MM.1S (cell line): Measurements from ENCODE around the gene PWP2.

Experiments used
- DNase-seq: peaks from one replicate; pipeline ENCODE4 v3.0.0-alpha.2; 2015
- H2AFZ ChIP-seq: fragments of 300-600 bp; sonication (generic); 2 replicates; pipeline ENCODE4 v1.6.0; 2016; ENCODE audit warnings: antibody characterized with exemption, low read length
- H3F3A ChIP-seq: fragments of 300-600 bp; sonication (generic); 2 replicates; pipeline ENCODE4 v1.6.1; 2016; ENCODE audit warnings: mild to moderate bottlenecking, antibody characterized with exemption, low read length, moderate library complexity, mixed read lengths; ENCODE audit not compliant: insufficient read depth
- H3K27ac ChIP-seq: fragments of 300-600 bp; sonication (generic); 2 replicates; pipeline ENCODE4 v1.5.1; 2016; ENCODE audit warnings: mild to moderate bottlenecking, low read length
- H3K27me3 ChIP-seq: fragments of 300-600 bp; sonication (generic); replicated peaks from 2 replicates; pipeline ENCODE4 v1.6.0; 2016; ENCODE audit warnings: low read length; ENCODE audit not compliant: insufficient read depth
- H3K36me3 ChIP-seq: fragments of 300-600 bp; sonication (generic); replicated peaks from 2 replicates; pipeline ENCODE4 v1.6.1; 2016; ENCODE audit warnings: mild to moderate bottlenecking, low read length, mixed read lengths; ENCODE audit not compliant: insufficient read depth
- H3K4me1 ChIP-seq: fragments of 300-600 bp; sonication (generic); 2 replicates; pipeline ENCODE4 v1.6.1; 2016; ENCODE audit warnings: low read length, mixed read lengths
- H3K4me2 ChIP-seq: fragments of 300-600 bp; sonication (generic); 2 replicates; pipeline ENCODE4 v1.6.0; 2016; ENCODE audit warnings: low read depth, low read length
- H3K4me3 ChIP-seq: fragments of 300-600 bp; sonication (generic); 2 replicates; pipeline ENCODE4 v1.5.1; 2016; ENCODE audit warnings: low read length, mixed read lengths
- H3K79me2 ChIP-seq: fragments of 300-600 bp; sonication (generic); 2 replicates; pipeline ENCODE4 v1.6.1; 2016; ENCODE audit warnings: mixed run types, low read length, mixed read lengths
- H3K9ac ChIP-seq: fragments of 300-600 bp; sonication (generic); 2 replicates; pipeline ENCODE4 v1.6.1; 2016; ENCODE audit warnings: low read length, mixed read lengths
- H3K9me2 ChIP-seq: fragments of 300-600 bp; sonication (generic); replicated peaks from 2 replicates; pipeline ENCODE4 v1.6.1; 2016; ENCODE audit warnings: mild to moderate bottlenecking, low read length, mixed read lengths; ENCODE audit not compliant: insufficient read depth
- H3K9me3 ChIP-seq: fragments of 300-600 bp; sonication (generic); replicated peaks from 2 replicates; pipeline ENCODE4 v1.6.1; 2016; ENCODE audit warnings: mild to moderate bottlenecking, low read length, mixed read lengths; ENCODE audit not compliant: insufficient read depth
- H4K20me1 ChIP-seq: fragments of 300-600 bp; sonication (generic); 2 replicates; pipeline ENCODE4 v1.6.1; 2016; ENCODE audit warnings: mild to moderate bottlenecking, low read length, moderate library complexity, mixed read lengths; ENCODE audit not compliant: insufficient read depth
- CTCF ChIP-seq: fragments of 300-600 bp; sonication (generic); IDR thresholded peaks from 2 replicates; pipeline ENCODE4 v1.5.1; 2016; ENCODE audit warnings: antibody characterized with exemption, low read length, mixed read lengths
- EZH2 ChIP-seq: fragments of 300-600 bp; sonication (generic); optimal IDR thresholded peaks from 2 replicates; pipeline ENCODE3; 2017; ENCODE audit warnings: low read depth, mild to moderate bottlenecking, antibody characterized with exemption, low read length, mixed read lengths
- EZH2phosphoT487 ChIP-seq: fragments of 300-600 bp; sonication (generic); IDR thresholded peaks from 2 replicates; pipeline ENCODE4 v1.6.1; 2018; ENCODE audit warnings: antibody characterized with exemption, low read length

The PWP2 gene

GRCh38 chr21:44072111-44072510 is 35.1 kb upstream of the PWP2 start:
- H4K20me1 ChIP-seq: no peaks in the 10 kb centered on the region
- no peak overlapping the region for H3K4me2 ChIP-seq
- H3K9me3 ChIP-seq: no peaks in the 10 kb centered on the region
- H2AFZ ChIP-seq: no peak overlapping the region
- TF ChIP-seq CTCF (no peak), EZH2phosphoT487 (no peak), EZH2 (no peak)
- H3K9me2 ChIP-seq: no peaks in the 10 kb centered on the region
- no peak overlapping the region for H3K9ac ChIP-seq
- peaks cover 45% of the 10 kb centered on the region for H3K79me2 ChIP-seq
- H3K36me3 ChIP-seq: peaks cover 6% of the 10 kb centered on the region; the same call in 1 of the 2 replicates
- H3K27me3 ChIP-seq: no peaks in the 10 kb centered on the region
- no peak overlapping the region for H3K4me3 ChIP-seq
- no peaks in the 10 kb centered on the region for H3K4me1 ChIP-seq
- DNase-seq: no peak
- no peak overlapping the region for H3K27ac ChIP-seq
- H3F3A ChIP-seq: no peaks in the 10 kb centered on the region

- Histone ChIP-seq H3K9me2 (no peaks in the 10 kb centered on the region), H3K4me3 (no peak overlapping the region), H2AFZ (no peak overlapping the region), H3K36me3 (peaks cover 6% of the 10 kb centered on the region; the same call in 1 of the 2 replicates), H3K9ac (no peak overlapping the region), H3K9me3 (no peaks in the 10 kb centered on the region), H3F3A (no peaks in the 10 kb centered on the region), H3K79me2 (peaks cover 29% of the 10 kb centered on the region), H3K27ac (no peak overlapping the region), H3K4me1 (no peaks in the 10 kb centered on the region), H3K27me3 (no peaks in the 10 kb centered on the region), H4K20me1 (no peaks in the 10 kb centered on the region), H3K4me2 (no peak overlapping the region)
- TF ChIP-seq EZH2: no peak
- TF ChIP-seq EZH2phosphoT487: no peak
- no peak for TF ChIP-seq CTCF
- no peak for DNase-seq
Observed at GRCh38 chr21:44074315-44074958, 32.8 kb upstream of the PWP2 start.

DNA sequence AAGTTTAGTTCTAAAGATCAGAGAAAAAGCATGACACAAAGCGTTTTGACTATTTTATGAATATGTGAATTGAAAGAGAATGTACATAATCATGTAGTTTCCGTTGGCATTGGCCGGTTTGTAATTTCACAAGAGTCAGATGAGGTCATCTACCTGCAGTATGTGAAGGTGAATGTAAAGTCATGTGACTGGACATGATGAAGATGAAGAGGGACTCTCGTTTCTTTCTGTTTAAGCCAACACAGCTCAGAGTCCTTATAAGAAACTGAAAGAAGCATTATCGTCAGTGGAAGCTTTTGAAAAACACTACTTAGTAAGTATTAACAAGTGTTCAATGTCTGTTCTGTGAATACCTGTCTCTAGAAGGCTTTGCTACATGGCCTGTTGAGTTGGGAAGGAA is 30.9 kb upstream of the PWP2 start:
- no peaks in the 10 kb centered on the region for H3F3A ChIP-seq
- H3K4me3 ChIP-seq: no peak overlapping the region
- H3K79me2 ChIP-seq: 0 out of 2 replicates have a peak, but pooled peaks cover 11% of the 10 kb centered on the region
- no peak for DNase-seq
- H2AFZ ChIP-seq: no peak overlapping the region
- TF ChIP-seq EZH2: no peak
- no peak for TF ChIP-seq CTCF
- TF ChIP-seq EZH2phosphoT487: no peak
- H3K4me2 ChIP-seq: no peak overlapping the region
- H4K20me1 ChIP-seq: no peaks in the 10 kb centered on the region
- no peak overlapping the region for H3K9ac ChIP-seq
- H3K27me3 ChIP-seq: no peaks in the 10 kb centered on the region
- no peak overlapping the region for H3K27ac ChIP-seq
- no peaks in the 10 kb centered on the region for H3K9me3 ChIP-seq
- H3K36me3 ChIP-seq: peaks cover 6% of the 10 kb centered on the region; the same call in 1 of the 2 replicates
- no peaks in the 10 kb centered on the region for H3K4me1 ChIP-seq
- no peaks in the 10 kb centered on the region for H3K9me2 ChIP-seq
